Transverse colon (tissue), 4 donors: ENCODE results near the gene PDSS1. TPM values are rescaled to one million over a fixed set of nuclear protein-coding genes. Genes with fewer than 3 reads are reported as not detected.
A peak's percentile ranks its signal among the peaks of the same experiment; 100 is the strongest.

ENCODE experiments used
- DNase-seq: peaks from one replicate; pipeline ENCODE4 v3.0.0-alpha.2; 2019
- H3K27ac ChIP-seq, 4 donors: fragments of 200-600 bp; sonication (generic); 2 replicates each; pipeline ENCODE4 v1.5.1; 2016 to 2018; ENCODE audit warnings: inconsistent platforms in 4 of 4
- H3K27me3 ChIP-seq: fragments of 200-600 bp; sonication (generic); 2 replicates; pipeline ENCODE4 v1.5.1; 2017; ENCODE audit warnings: inconsistent platforms
- H3K36me3 ChIP-seq, 4 donors: fragments of 200-600 bp; sonication (generic); 2 replicates each; pipeline ENCODE4 v1.5.1; 2017 to 2019; ENCODE audit warnings: inconsistent platforms in 4 of 4
- H3K4me1 ChIP-seq, 4 donors: fragments of 200-600 bp; sonication (generic); 2 replicates each; pipeline ENCODE4 v1.5.1; 2017 to 2020; ENCODE audit warnings: inconsistent platforms in 4 of 4
- H3K4me3 ChIP-seq, 4 donors: fragments of 200-600 bp; sonication (generic); 1 replicate in 1 of 4; 2 replicates in 3 of 4; pipeline versions ENCODE4 v1.5.1 to v1.6.1; 2017 to 2019; ENCODE audit warnings: inconsistent platforms in 4 of 4
- H3K9me3 ChIP-seq, 2 donors: fragments of 200-600 bp; sonication (generic); 2 replicates each; pipeline ENCODE4 v1.5.1; 2017 to 2019; ENCODE audit warnings: inconsistent platforms in 2 of 2
- CTCF ChIP-seq, 5 experiments: fragments of 200-600 bp in 3 of 5; fragments of 450-650 bp in 2 of 5; sonication (generic) in 3 of 5; IDR thresholded peaks; 1 replicate in 2 of 5; 2 replicates in 3 of 5; pipeline ENCODE4 v1.5.1; 2016 to 2017; ENCODE audit warnings: antibody characterized with exemption in 5 of 5, inconsistent platforms in 3 of 5, mild to moderate bottlenecking in 2 of 5, moderate library complexity in 1 of 5
- EP300 ChIP-seq: sonication (generic); formaldehyde crosslinking; IDR thresholded peaks from one replicate; pipeline ENCODE4 v1.6.1; 2017; ENCODE audit warnings: antibody characterized with exemption, low read depth
- POLR2A ChIP-seq: fragments of 450-650 bp; IDR thresholded peaks from one replicate; pipeline ENCODE4 v1.6.1; 2016; ENCODE audit warnings: antibody characterized with exemption, mild to moderate bottlenecking, moderate library complexity
- POLR2AphosphoS5 ChIP-seq, 3 donors: sonication (generic); formaldehyde crosslinking; IDR thresholded peaks; one replicate each; pipeline ENCODE4 v1.6.1; 2016; ENCODE audit warnings: antibody characterized with exemption in 3 of 3
- WGBS, 2 donors: methylation state at CpG; one replicate each; pipeline ENCODE4 v1.1.5; 2018; ENCODE audit warnings: low coverage in 1 of 2; 5-methylcytosine and 5-hydroxymethylcytosine counted together
- in situ Hi-C, 4 donors: fragments of 200-750 bp; cut with MboI; loops; one replicate each; pipeline versions ENCODE4 v1.15.0 to v1.15.1; 2017; ENCODE audit warnings: low sequenced_read_pairs in 3 of 4, low pct_ligation_motif_present in 1 of 4, low pct_unique_long_range_greater_than_20kb in 1 of 4
- intact Hi-C: fragments of 100-400 bp; cut with DNase I; formaldehyde crosslinking; loops from one replicate; pipeline ENCODE4 v1.15.1; 2023; ENCODE audit warnings: low total_unique reads
- total RNA-seq, 4 donors: library from RNA; depleted of rRNA; stranded (reverse); fragments of >200 nt; gene quantifications; one replicate each; pipeline ENCODE4 v1.1.0, GENCODE V29; 2016

Gene PDSS1
- total RNA-seq, 4 donors from 2014 or later, result 13.1 to 66.7 (median 23.8) TPM

GRCh38 chr10:26706936-26707335 lies 9.4 kb downstream of the PDSS1 start:
- TF ChIP-seq CTCF (IDR thresholded peaks at IDR 0.05), result no peak
- TF ChIP-seq POLR2A, result no peak
- TF ChIP-seq EP300, result no peak
- TF ChIP-seq POLR2AphosphoS5 (IDR thresholded peaks at IDR 0.05), result no peak
- H3K36me3 ChIP-seq, result peaks cover 0 to 9% (median 0%) of the 10 kb centered on the region in 4 donors
- H3K27ac ChIP-seq, result no peak overlapping the region
- WGBS, 2 donors, result 95% methylated on average over 10 of the region's 10 CpGs; no CpG with 5 or more reads in 1 of the 2 donors
- in situ Hi-C loops, result no loop called here
- H3K9me3 ChIP-seq, result no peaks in the 10 kb centered on the region
- H3K4me3 ChIP-seq, result no peak overlapping the region
- peaks cover 0 to 9% (median 0%) of the 10 kb centered on the region in 4 donors for H3K4me1 ChIP-seq
- H3K27me3 ChIP-seq, result no peaks in the 10 kb centered on the region
- intact Hi-C loops, result no loop called here
- DNase-seq, result no peak

GRCh38 chr10:26711324-26711723 lies 13.8 kb downstream of the PDSS1 start:
- Histone ChIP-seq H3K4me3 (no peak overlapping the region), H3K27me3 (no peaks in the 10 kb centered on the region), H3K27ac (no peak overlapping the region), H3K4me1 (peaks cover 3 to 30% (median 14%) of the 10 kb centered on the region in 4 donors), H3K36me3 (peaks cover 0 to 2% (median 0%) of the 10 kb centered on the region in 4 donors), H3K9me3 (no peaks in the 10 kb centered on the region)
- 69% methylated on average over 5 of the region's 5 CpGs; no CpG with 5 or more reads in 1 of the 2 donors for WGBS, 2 donors
- in situ Hi-C loops, result no loop called here
- DNase-seq, result no peak
- intact Hi-C loops, result no loop called here
- TF ChIP-seq POLR2AphosphoS5 (IDR thresholded peaks at IDR 0.05) (no peak), CTCF (IDR thresholded peaks at IDR 0.05) (no peak), EP300 (no peak), POLR2A (no peak)

- no peak overlapping the region for H3K4me3 ChIP-seq
- H3K9me3 ChIP-seq, result no peaks in the 10 kb centered on the region
- peak; percentile 28 to 60 (median 57) for TF ChIP-seq POLR2AphosphoS5 (IDR thresholded peaks at IDR 0.05)
- peak; percentile 12 for TF ChIP-seq EP300
- TF ChIP-seq CTCF (IDR thresholded peaks at IDR 0.05), result no peak
- peaks cover 0 to 10% (median 0%) of the 10 kb centered on the region in 4 donors for H3K36me3 ChIP-seq
- H3K4me1 ChIP-seq, result peaks cover 3 to 35% (median 17%) of the 10 kb centered on the region in 4 donors
- WGBS, 2 donors, result 63 to 67% methylated on average over 1 of the region's 1 CpG
- H3K27me3 ChIP-seq, result no peaks in the 10 kb centered on the region
- H3K27ac ChIP-seq, result peak overlapping the region; percentile 79 to 85 (median 84)
- intact Hi-C loops (no loop called here), in situ Hi-C loops (loop anchor here in 1 of 4 donors (5.0 kb wide), 1 partner anchor 163 kb away; no protein-coding TSS in a partner anchor)
- DNase-seq, result peak; percentile 80
Measured at GRCh38 chr10:26714415-26715136, 17.1 kb downstream of the PDSS1 start.

GRCh38 chr10:26715137-26715487 lies 17.6 kb downstream of the PDSS1 start:
- Histone ChIP-seq H3K4me3 (no peak overlapping the region), H3K36me3 (peaks cover 0 to 14% (median 0%) of the 10 kb centered on the region in 4 donors), H3K27ac (peak overlapping the region; percentile 79 to 85 (median 84)), H3K9me3 (no peaks in the 10 kb centered on the region), H3K27me3 (no peaks in the 10 kb centered on the region), H3K4me1 (peaks cover 3 to 35% (median 17%) of the 10 kb centered on the region in 4 donors)
- intact Hi-C loops (no loop called here), in situ Hi-C loops (loop anchor here in 1 of 4 donors (5.0 kb wide), 1 partner anchor 162 kb away; no protein-coding TSS in a partner anchor)
- WGBS, 2 donors, result 53 to 68% methylated on average over 2 of the region's 2 CpGs
- DNase-seq, result no peak
- no peak for TF ChIP-seq POLR2AphosphoS5 (IDR thresholded peaks at IDR 0.05)
- no peak for TF ChIP-seq POLR2A
- no peak for TF ChIP-seq EP300
- TF ChIP-seq CTCF (IDR thresholded peaks at IDR 0.05), result no peak
